A549 (cell line): ENCODE measurements around the gene EXOC1. TPM values are rescaled to one million over a fixed set of nuclear protein-coding genes. Genes with fewer than 3 reads are reported as not detected.

Experiments
- ATAC-seq, 2 experiments: fragments of 200-7000 bp in 1 of 2; fragments of >200 bp in 1 of 2; cut with Nextera tagmentation in 1 of 2; cut with Tn5 transposase in 1 of 2; 3 replicates each; pipeline versions ENCODE4 v1.8.0 to v1.9.1; 2018 to 2020; ENCODE audit warnings: mild to moderate bottlenecking in 1 of 2, moderate library complexity in 1 of 2
- CTCF ChIA-PET: fragments of 300-600 bp; sonication (Branson Sonifier 250); formaldehyde crosslinking; extraction: SDS; loops from one replicate; lab custom pipeline; 2021; ENCODE audit warnings: antibody characterized with exemption, inconsistent platforms; lab: Yijun Ruan, JAX
- POLR2A ChIA-PET: fragments of 350-600 bp; formaldehyde crosslinking; extraction: SDS; loops from one replicate; lab custom pipeline; 2021; ENCODE audit warnings: antibody characterized with exemption, inconsistent platforms; lab: Yijun Ruan, JAX
- DNase-seq, 2 experiments: peaks; one replicate each; pipeline versions ENCODE4 v3.0.0 to v3.0.0-alpha.2; 2011 to 2016; ENCODE audit warnings: low read depth in 1 of 2, low spot score in 1 of 2
- FAIRE-seq: peaks from 2 replicates; lab custom pipeline; 2011; peaks lifted over from hg19 to GRCh38; lab: Jason Lieb, UNC
- H3K27ac ChIP-seq, 2 experiments: fragments of >200 bp; sonication (Bioruptor Twin); formaldehyde crosslinking; 3 replicates each; pipeline ENCODE4 v1.5.1; 2016 to 2017
- H3K4me1 ChIP-seq: fragments of >200 bp; sonication (Bioruptor Twin); formaldehyde crosslinking; 3 replicates; pipeline ENCODE4 v1.6.1; 2016
- H3K4me2 ChIP-seq: fragments of >200 bp; sonication (Bioruptor Twin); formaldehyde crosslinking; 3 replicates; pipeline ENCODE4 v1.6.1; 2016
- H3K4me3 ChIP-seq: fragments of >200 bp; sonication (Bioruptor Twin); formaldehyde crosslinking; 3 replicates; pipeline ENCODE4 v1.5.1; 2016
- H3K9me3 ChIP-seq: fragments of >200 bp; sonication (Bioruptor Twin); formaldehyde crosslinking; 3 replicates; pipeline ENCODE4 v1.6.1; 2016
- CBX8 ChIP-seq: fragments of 200-600 bp; sonication (generic); IDR thresholded peaks from 2 replicates; pipeline ENCODE4 v1.6.1; 2016
- CEBPB ChIP-seq, 2 experiments: fragments of >200 bp in 1 of 2; sonication (Bioruptor Twin) in 1 of 2; formaldehyde crosslinking in 1 of 2; IDR thresholded peaks; 2 replicates each; pipeline ENCODE4 v1.6.1; 2012 to 2016
- CHD2 ChIP-seq: fragments of 150-350 bp; IDR thresholded peaks from 2 replicates; pipeline ENCODE4 v1.6.1; 2014; ENCODE audit warnings: low read length; ENCODE audit not compliant: partially characterized antibody
- EHMT2 ChIP-seq: fragments of 200-600 bp; sonication (generic); IDR thresholded peaks from 2 replicates; pipeline ENCODE4 v1.6.1; 2016; ENCODE audit warnings: antibody characterized with exemption, low read depth, mild to moderate bottlenecking, moderate library complexity
- FOXS1 ChIP-seq: fragments of 250-450 bp; sonication (Bioruptor Pico); IDR thresholded peaks from 2 replicates; pipeline ENCODE4 v1.5.0; 2020; ENCODE audit warnings: mild to moderate bottlenecking, moderate library complexity
- GATA3 ChIP-seq: IDR thresholded peaks from 2 replicates; pipeline ENCODE4 v1.6.1; 2012; ENCODE audit warnings: borderline replicate concordance
- HES2 ChIP-seq: fragments of >200 bp; sonication (Bioruptor Twin); formaldehyde crosslinking; IDR thresholded peaks from 2 replicates; pipeline ENCODE4 v1.6.1; 2016
- HOXB13 ChIP-seq: fragments of 250-450 bp; sonication (Bioruptor Pico); IDR thresholded peaks from 2 replicates; pipeline ENCODE4 v1.5.0; 2020; ENCODE audit warnings: low read depth, mild to moderate bottlenecking, moderate library complexity
- JUN ChIP-seq, 2 experiments: fragments of >200 bp; sonication (Bioruptor Twin); formaldehyde crosslinking; IDR thresholded peaks; 2 replicates in 1 of 2; 3 replicates in 1 of 2; pipeline ENCODE4 v1.6.1; 2016 to 2017
- MAFK ChIP-seq: fragments of 450-650 bp; IDR thresholded peaks from 2 replicates; pipeline ENCODE4 v1.6.1; 2014; ENCODE audit not compliant: partially characterized antibody
- NR3C1 ChIP-seq: fragments of >200 bp; sonication (Bioruptor Twin); formaldehyde crosslinking; IDR thresholded peaks from 3 replicates; pipeline ENCODE4 v1.6.1; 2017
- PHF8 ChIP-seq: fragments of 200-600 bp; sonication (generic); IDR thresholded peaks from 2 replicates; pipeline ENCODE4 v1.6.1; 2016; ENCODE audit warnings: low read depth, mild to moderate bottlenecking, antibody characterized with exemption, moderate library complexity, borderline replicate concordance
- TFCP2L1 ChIP-seq: fragments of 250-450 bp; sonication (Bioruptor Pico); IDR thresholded peaks from 2 replicates; pipeline ENCODE4 v1.5.0; 2021; ENCODE audit warnings: mild to moderate bottlenecking
- TP53 ChIP-seq: fragments of 250-450 bp; sonication (Bioruptor Pico); IDR thresholded peaks from 2 replicates; pipeline ENCODE4 v1.5.0; 2021; ENCODE audit warnings: mild to moderate bottlenecking, moderate library complexity
- ZNF302 ChIP-seq: fragments of 250-450 bp; sonication (Bioruptor Pico); IDR thresholded peaks from 2 replicates; pipeline ENCODE4 v1.9.0; 2021; ENCODE audit warnings: inconsistent platforms, mild to moderate bottlenecking, moderate library complexity
- WGBS: methylation state at CpG from one replicate; pipeline ENCODE4 v1.1.6; 2017; ENCODE audit errors: missing lambda C conversion rate; 5-methylcytosine and 5-hydroxymethylcytosine counted together
- polyA plus RNA-seq, 4 experiments: library from polyadenylated mRNA; depleted of rRNA in 3 of 4; stranded (reverse); fragments of >200 nt; fragmentation: RNase III in 1 of 4; extraction: RNeasy Plus Mini Kit Qiagen cat#74134 plus additional on column Dnase treatment in 1 of 4; gene quantifications; 2 replicates in 3 of 4; 3 replicates in 1 of 4; pipeline ENCODE4 v1.2.3, GENCODE V29; 2011 to 2017
- TF ChIP-seq, protein P1 (sequence below): IDR thresholded peaks from 2 replicates; pipeline ENCODE4 v1.6.1; 2012
- TF ChIP-seq, protein P2 (sequence below): fragments of 250-450 bp; sonication (Bioruptor Pico); IDR thresholded peaks from 2 replicates; pipeline ENCODE4 v1.5.0; 2020; ENCODE audit warnings: low read depth, mild to moderate bottlenecking, moderate library complexity
- TF ChIP-seq, protein P3 (sequence below): fragments of 200-600 bp; sonication (generic); IDR thresholded peaks from 2 replicates; pipeline ENCODE4 v1.6.1; 2016; ENCODE audit warnings: antibody characterized with exemption, mild to moderate bottlenecking, moderate library complexity
- TF ChIP-seq, protein P4 (sequence below): fragments of >200 bp; sonication (Bioruptor Twin); formaldehyde crosslinking; IDR thresholded peaks from 3 replicates; pipeline ENCODE4 v1.5.1; 2016

EXOC1 gene
- polyA plus RNA-seq, 2 of the 4 experiments (the other 2 are of a cell fraction) = 12.8 to 22.4 TPM

DNA sequence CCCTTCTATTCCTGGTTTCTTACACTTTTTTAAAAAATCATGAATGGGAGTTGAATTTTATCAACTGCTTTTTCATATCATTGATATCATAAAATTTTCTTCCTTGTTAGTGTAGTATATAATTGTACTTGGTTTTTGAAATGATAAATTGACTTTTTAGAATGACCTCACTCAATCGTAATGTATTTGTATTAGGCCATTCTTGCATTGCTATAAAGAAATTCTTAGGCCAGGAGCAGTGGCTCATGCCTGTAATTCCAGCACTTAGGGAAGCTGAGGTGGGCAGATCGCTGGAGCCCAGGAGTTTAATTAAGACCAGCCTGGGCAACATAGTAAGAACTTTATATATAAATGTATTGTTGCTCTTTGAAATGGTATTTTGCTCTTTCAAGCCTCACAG is 6.3 kb downstream of the EXOC1 start (continued):
- TF ChIP-seq HOXB13 (CRISPR knock-in tag) = no peak
- no peak for TF ChIP-seq TP53 (CRISPR knock-in tag)

DNA sequence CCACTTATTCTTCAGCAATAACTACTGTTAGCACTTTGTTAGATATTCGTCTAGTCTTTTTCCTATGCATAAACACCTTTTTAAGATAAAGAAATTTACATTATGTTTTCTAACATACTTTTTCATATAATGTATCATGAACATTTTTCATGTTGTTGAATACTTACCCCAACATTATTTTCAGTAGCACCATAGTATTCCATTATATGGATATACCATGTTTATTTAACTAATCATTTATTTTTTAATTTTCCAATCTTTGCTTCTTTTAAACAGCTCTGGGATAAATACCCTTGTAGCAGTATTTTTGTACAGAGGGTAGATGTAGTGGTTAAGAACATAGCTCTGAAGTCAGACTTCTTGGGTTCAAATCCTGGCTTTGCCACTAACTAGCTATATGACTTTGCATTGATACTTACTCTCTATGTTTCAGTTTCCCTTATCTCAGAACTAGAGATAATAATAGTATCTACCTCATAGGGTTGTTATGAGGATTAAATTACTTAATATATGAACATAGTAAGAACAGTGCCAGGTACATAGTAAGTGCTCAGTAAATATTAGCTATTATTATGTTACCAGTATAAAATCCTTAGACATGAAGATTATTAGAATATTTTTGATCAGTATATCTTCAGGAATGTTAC is 11.3 kb downstream of the EXOC1 start:
- POLR2A ChIA-PET = no interaction called here
- H3K27ac ChIP-seq = no peak overlapping the region
- WGBS = 88% methylated on average over 1 of the region's 1 CpG
- H3K9me3 ChIP-seq = no peaks in the 10 kb centered on the region
- TF ChIP-seq FOXS1 (no peak), JUN (IDR thresholded peaks at IDR 0.05) (no peak), CHD2 (no peak), ZNF302 (CRISPR knock-in tag) (no peak), HES2 (no peak), NR3C1 (no peak), TFCP2L1 (CRISPR knock-in tag) (no peak), HOXB13 (CRISPR knock-in tag) (no peak), MAFK (no peak), CBX8 (no peak), CEBPB (IDR thresholded peaks at IDR 0.05) (no peak), EHMT2 (no peak), PHF8 (no peak), GATA3 (no peak)
- TF ChIP-seq, protein P1, sequence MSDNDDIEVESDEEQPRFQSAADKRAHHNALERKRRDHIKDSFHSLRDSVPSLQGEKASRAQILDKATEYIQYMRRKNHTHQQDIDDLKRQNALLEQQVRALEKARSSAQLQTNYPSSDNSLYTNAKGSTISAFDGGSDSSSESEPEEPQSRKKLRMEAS = no peak
- TF ChIP-seq, protein P2, sequence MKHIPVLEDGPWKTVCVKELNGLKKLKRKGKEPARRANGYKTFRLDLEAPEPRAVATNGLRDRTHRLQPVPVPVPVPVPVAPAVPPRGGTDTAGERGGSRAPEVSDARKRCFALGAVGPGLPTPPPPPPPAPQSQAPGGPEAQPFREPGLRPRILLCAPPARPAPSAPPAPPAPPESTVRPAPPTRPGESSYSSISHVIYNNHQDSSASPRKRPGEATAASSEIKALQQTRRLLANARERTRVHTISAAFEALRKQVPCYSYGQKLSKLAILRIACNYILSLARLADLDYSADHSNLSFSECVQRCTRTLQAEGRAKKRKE = no peak
- TF ChIP-seq, protein P3, sequence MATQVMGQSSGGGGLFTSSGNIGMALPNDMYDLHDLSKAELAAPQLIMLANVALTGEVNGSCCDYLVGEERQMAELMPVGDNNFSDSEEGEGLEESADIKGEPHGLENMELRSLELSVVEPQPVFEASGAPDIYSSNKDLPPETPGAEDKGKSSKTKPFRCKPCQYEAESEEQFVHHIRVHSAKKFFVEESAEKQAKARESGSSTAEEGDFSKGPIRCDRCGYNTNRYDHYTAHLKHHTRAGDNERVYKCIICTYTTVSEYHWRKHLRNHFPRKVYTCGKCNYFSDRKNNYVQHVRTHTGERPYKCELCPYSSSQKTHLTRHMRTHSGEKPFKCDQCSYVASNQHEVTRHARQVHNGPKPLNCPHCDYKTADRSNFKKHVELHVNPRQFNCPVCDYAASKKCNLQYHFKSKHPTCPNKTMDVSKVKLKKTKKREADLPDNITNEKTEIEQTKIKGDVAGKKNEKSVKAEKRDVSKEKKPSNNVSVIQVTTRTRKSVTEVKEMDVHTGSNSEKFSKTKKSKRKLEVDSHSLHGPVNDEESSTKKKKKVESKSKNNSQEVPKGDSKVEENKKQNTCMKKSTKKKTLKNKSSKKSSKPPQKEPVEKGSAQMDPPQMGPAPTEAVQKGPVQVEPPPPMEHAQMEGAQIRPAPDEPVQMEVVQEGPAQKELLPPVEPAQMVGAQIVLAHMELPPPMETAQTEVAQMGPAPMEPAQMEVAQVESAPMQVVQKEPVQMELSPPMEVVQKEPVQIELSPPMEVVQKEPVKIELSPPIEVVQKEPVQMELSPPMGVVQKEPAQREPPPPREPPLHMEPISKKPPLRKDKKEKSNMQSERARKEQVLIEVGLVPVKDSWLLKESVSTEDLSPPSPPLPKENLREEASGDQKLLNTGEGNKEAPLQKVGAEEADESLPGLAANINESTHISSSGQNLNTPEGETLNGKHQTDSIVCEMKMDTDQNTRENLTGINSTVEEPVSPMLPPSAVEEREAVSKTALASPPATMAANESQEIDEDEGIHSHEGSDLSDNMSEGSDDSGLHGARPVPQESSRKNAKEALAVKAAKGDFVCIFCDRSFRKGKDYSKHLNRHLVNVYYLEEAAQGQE = no peak
- ATAC-seq (no peak), DNase-seq (no peak), FAIRE-seq (no peak)
- CTCF ChIA-PET = no interaction called here
- H3K4me3 ChIP-seq = no peak overlapping the region
- peak overlapping the region; percentile 67; the same call in 2 of the 3 replicates for H3K4me2 ChIP-seq
- peaks cover 19% of the 10 kb centered on the region for H3K4me1 ChIP-seq

GRCh38 chr4:55865228-55865806 is 11.9 kb downstream of the EXOC1 start:
- ChIA-PET POLR2A (no interaction called here), CTCF (no interaction called here)
- FAIRE-seq = no peak
- H3K27ac ChIP-seq = peak overlapping the region; percentile 23 to 62; a peak in 1 of 6 replicates
- 12% methylated on average over 2 of the region's 2 CpGs for WGBS
- ATAC-seq = no peak
- peaks cover 19% of the 10 kb centered on the region for H3K4me1 ChIP-seq
- peak overlapping the region; percentile 67 for H3K4me2 ChIP-seq
- no peak overlapping the region for H3K4me3 ChIP-seq
- TF ChIP-seq, protein P4, sequence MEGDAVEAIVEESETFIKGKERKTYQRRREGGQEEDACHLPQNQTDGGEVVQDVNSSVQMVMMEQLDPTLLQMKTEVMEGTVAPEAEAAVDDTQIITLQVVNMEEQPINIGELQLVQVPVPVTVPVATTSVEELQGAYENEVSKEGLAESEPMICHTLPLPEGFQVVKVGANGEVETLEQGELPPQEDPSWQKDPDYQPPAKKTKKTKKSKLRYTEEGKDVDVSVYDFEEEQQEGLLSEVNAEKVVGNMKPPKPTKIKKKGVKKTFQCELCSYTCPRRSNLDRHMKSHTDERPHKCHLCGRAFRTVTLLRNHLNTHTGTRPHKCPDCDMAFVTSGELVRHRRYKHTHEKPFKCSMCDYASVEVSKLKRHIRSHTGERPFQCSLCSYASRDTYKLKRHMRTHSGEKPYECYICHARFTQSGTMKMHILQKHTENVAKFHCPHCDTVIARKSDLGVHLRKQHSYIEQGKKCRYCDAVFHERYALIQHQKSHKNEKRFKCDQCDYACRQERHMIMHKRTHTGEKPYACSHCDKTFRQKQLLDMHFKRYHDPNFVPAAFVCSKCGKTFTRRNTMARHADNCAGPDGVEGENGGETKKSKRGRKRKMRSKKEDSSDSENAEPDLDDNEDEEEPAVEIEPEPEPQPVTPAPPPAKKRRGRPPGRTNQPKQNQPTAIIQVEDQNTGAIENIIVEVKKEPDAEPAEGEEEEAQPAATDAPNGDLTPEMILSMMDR = no peak
- TF ChIP-seq CBX8 = no peak
- TF ChIP-seq MAFK = peak; percentile 77
- TF ChIP-seq CHD2 = no peak
- H3K9me3 ChIP-seq = no peaks in the 10 kb centered on the region
- DNase-seq = no peak
